Stimulated activated CD4-positive, alpha-beta T cell treated with anti-CD3 and anti-CD28 coated beads, Interleukin-12 subunit alpha, Interleukin-12 subunit beta, amount 100 ng/mL, for 48 hours (primary cell): ENCODE results near the gene CTSV.
"Not testable (repeated sequence)": the region's sequence is repeated elsewhere in the genome, so short reads cannot be mapped to it uniquely, and the experiment has no call there.

Experiments
- DNase-seq, 3 donors: peaks; one replicate each; pipeline ENCODE4 v3.0.0-alpha.2; 2020; ENCODE audit warnings: low read depth in 2 of 3, low spot score in 1 of 3

The CTSV gene

DNA sequence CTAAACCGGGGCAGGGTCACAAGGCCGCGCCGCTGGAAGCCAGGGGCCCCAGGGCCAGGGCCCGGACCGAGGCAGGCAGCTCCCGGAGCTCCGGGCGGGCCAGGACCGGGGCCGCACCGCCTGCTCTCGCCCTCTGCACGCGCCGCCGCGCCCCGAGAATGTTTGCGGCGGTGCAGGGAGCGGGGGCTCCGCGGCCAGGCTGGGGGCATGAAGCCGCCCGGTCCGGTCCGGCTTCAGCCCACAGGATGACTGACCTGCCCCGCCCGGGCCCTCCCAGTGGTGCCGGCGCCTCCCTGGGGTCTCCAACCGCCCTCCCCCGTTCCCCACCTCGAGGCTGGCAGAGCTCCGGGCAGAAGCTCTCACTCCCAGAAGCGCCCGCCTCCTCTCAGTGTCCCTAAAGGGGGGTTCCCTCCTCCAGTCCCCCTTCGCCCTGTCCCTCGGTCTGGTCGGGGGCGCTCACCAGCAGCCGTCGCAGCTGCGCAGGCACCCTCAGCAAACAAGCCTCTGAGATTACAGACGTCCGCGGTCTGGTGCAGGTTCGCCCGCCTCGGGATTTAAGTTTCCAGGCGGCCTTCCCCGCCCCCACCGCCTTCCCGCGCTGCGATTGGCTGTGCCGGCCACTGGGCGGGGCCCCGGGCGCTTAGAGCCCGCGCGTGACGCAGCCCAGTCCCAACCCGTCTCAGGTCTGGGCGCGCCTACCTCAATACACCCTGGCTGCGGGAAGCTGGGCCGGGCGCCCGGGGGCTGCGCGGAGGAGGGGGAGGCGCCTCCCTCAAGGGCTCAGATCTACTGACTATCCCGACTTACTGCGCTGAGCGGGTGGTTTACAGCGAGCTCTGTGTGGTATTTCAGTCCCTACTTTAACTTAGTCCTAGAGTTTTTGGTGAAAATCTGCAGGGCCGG lies at the start of gene CTSV:
Gene CTSV (minus strand): TSS at position 532 of the 903 bp plus-strand sequence. CDS start 1,099 bp downstream, outside the sequence.
- peak; percentile 66 to 81 (median 71) for DNase-seq

DNA sequence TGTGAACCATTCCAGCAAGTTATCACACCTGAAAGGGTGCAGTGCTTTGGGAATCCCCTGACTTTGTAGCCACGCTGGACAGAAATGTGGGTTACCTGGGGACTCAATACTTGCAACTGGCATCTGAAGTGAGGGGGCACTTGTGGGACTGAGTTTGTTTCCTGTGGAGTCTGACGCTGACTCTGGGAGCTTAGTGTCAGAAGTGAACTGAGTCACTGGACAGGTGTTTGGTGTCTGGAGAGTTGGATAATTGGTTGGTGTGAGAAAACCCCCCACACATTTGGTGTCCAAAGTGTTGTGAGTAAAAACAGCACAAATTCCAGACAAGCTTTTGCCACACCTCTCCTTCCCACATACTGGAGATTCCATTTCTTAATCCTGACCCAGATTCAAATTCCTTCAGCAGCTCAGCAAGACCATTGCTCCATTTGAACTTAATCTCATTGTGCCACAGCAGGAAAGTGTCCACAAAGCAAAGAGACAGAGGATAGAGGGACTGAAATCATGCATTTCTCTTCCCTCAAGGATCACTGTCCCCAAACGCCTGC lies 48.8 kb upstream of the CTSV start:
- not testable (repeated sequence) for DNase-seq

DNA sequence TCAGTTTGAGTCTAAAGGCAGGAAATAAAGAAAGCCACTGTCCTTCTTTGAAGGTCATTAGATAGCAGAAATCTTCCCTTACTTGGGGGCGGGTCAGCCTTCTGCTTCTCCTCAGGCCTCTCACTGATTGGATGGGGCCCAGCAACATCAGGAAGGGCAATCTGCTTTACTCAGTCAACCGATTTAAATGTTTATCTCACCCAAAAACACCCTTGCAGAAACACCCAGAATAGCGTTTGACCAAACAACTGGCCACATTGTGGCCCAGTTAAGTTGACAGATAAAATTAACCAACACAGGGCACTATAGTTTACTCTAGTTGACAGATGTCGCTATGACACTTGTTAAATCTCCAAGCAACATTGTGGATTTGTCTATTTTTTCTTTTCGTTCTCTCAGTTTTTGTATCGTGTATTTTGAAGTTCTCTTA lies 45.6 kb upstream of the CTSV start:
- not testable (repeated sequence) for DNase-seq

- no peak for DNase-seq
Observed at GRCh38 chr9:97078362-97078761, 39.4 kb upstream of the CTSV start.

DNA sequence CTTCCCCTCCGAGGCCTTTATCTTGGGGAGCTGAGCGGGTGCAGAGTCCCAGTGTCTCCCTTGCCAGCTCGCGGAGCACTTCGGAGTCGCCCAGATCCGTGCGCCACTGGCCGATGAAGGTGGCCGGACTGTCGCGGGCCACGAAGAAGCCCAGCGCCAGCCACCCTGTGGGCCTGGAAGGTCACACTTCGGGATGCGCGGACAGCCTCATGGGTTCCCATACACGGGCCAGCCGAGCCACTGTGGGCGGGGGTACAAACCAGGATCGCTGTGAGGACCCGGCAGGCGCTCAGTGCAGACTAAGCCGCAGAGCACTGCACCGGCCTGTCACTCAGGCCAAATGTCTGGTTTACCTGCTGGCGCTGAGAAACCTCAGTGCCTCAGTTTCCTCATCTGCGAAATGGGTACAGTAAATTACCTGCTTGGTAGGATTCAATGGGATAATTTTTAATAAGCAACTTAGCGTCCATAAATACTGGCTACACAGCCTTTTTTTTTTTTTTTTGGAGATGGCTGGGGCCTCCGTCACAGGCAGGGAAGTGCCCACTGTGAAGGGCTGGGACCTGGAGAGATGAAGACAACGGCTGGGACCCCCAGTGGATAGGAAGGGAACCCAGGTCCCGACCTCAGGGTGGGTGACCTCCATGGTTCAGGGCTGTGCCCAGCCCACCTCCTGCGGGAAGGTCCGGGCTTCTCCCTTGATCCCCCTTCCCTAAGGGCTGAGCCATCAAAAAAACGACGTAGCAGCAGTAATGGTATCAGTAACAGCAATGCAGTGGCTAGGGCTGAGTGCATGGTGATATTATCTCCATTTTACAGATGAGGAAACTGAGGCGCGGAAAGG lies 38.7 kb upstream of the CTSV start:
- no peak for DNase-seq

- not testable (repeated sequence) for DNase-seq
Observed at GRCh38 chr9:97076731-97077451, 37.9 kb upstream of the CTSV start.

DNA sequence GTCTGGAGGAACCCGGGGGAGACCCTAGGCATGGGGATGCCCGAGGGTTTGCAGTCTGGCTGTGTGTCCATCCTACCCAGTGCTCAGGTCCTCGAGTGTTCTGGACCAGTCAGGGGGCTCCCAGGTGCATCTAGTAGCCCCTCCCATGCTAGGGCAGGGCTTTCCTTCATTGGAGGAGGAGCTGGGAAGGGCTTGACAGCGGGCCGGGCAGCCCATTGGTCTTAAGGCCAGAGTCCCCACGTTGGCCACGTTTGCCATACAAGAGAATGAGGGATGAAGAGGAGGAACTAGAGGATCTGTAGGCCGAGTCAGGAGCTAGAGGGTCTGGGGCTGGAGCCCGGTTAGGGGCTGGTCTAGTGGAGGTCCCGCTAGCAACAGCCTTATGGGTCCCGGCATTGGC lies 37.3 kb upstream of the CTSV start:
- DNase-seq = no peak

DNA sequence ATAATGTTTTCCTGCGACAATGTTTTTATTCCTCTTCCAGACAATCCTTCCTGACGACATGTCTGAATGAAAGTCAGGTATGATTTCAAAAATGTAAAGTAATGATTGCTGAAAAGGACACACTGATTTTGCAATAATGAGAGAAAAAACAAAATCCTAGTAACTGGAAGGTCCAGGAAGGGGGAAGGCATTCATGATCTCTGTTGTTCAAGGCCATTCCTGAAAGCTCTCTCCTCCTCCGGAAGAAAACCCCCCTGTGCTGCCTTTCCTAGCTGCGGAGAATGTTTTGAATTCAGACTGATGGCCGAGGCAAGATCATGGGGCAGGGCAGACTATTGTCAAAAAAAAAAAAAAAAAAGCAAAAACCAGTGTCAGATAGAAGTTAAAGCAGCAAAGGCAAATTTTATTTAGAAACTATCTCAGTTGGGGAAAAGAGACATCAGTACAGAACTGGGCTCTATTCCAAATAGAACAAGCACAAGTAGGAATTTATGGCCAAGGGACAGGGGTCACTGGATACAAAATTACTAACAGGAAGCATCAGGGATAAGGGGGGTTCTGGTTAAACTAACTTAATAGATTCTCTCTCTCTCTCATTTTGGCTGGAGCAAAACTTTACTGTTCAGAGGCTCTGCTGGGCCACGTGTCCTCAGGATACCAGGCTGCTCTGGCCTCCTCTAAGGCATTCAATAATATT lies 36.5 kb upstream of the CTSV start:
- no peak for DNase-seq

DNA sequence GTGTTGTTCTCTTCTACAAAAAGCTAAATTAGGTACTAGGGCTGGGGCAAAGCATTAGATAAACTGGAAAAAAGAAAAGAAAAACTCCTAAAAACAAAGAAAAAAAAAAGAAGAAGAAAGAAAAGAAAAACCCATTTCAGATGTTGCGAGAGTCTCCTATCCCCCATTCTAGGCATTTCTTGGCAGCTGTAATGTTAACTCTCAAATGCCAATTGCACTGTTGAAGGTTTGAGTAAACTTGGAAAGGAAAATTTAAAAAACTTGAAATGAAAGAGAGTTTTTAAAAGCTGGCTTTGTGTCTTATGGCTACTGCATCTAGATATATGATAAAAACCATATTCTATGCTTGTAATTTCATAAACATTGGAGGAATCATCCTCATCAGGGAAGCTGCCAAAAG lies 34.6 kb upstream of the CTSV start:
- no peak for DNase-seq

- DNase-seq = no peak
Observed at GRCh38 chr9:97072285-97072776, 33.4 kb upstream of the CTSV start.

DNA sequence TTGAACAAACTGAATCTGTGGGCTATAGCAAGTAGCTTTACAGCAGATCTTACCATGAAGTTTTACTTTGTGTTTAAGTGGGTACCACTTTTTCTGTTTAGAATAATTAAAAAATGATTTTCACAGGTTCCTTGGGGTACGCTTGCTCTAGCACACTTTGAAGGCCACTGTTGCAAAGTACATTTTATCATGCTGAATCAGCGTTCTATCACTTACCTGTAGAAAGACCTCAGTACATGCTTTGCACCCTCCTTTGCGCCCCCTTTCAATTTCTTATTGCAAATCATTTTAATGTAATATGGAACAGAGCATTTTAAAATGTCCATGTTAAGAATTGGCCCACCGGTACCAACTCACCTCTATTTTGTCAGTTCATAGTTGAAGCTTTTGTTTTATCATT lies 31.4 kb upstream of the CTSV start:
- not testable (repeated sequence) for DNase-seq

GRCh38 chr9:97067490-97067889 lies 28.5 kb upstream of the CTSV start:
- DNase-seq = no peak

GRCh38 chr9:97064176-97064575 lies 25.2 kb upstream of the CTSV start:
- DNase-seq = no peak

GRCh38 chr9:97060796-97061195 lies 21.9 kb upstream of the CTSV start:
- no peak for DNase-seq

- DNase-seq = no peak
Observed at GRCh38 chr9:97059626-97060025, 20.7 kb upstream of the CTSV start.

DNA sequence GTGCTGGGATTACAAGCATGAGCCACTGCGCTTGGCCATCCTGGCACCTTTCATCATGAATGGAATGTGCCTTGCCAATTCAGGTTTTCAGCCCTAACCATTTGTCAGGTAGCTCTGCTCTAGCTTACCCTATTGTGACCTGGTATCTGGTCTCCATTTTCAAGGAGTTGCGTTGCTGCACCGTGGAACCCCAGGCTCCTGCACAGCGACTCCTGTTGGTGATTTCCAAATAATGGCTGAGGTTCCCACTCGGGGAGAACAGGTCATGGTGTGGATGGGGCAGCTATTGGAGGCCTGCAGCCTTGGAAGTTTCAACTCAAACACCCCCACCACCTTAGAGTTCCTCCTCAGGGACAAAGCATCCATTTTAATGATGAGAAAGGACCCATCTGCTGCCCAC lies 18.7 kb upstream of the CTSV start:
- no peak for DNase-seq

- not testable (repeated sequence) for DNase-seq
Observed at GRCh38 chr9:97055891-97056290, 16.9 kb upstream of the CTSV start.

DNA sequence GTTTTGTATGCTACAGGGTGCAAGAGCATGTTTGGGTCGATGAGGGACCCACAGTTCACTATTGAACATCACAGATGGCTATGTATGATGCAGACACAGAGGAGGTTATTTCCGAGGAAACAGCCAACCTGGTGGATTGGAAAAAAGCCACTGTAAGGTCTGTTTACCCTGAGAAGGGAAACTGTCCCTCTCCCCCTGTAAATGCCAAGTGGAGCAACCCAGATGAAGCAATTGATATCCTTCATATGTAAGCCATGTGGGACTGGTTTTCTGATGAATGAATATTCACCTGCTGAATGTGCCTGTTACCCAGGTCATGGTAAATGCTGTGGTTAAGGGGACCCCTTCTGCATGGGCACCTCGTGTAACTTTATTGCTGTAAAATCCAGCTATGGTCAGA lies 14.8 kb upstream of the CTSV start:
- no peak for DNase-seq

DNA sequence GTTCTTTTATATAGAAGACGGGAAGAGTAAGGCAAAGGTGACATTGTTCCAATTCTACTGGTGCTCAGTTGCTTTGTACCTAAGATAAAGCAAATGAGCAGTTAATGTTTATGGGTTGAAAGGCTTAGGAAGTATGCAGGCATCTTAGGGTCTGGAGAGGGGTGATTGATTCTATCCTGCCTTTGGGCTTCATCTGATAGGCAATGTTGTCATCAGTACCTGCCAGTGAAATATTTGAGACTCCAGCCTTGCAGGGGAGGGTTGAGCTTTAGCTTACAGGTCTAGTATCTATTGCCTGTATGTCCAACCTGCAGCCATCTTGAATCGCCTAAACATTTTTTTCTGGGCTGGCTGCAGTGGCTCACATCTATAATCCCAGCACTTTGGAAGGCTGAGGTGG lies 13.8 kb upstream of the CTSV start:
- no peak for DNase-seq

- DNase-seq = no peak
Observed at GRCh38 chr9:97046228-97046627, 7.3 kb upstream of the CTSV start.
